Stimulated activated CD4-positive, alpha-beta T cell treated with anti-CD3 and anti-CD28 coated beads, Interleukin-2, amount 100 ng/mL, for 48 hours (primary cell): ENCODE results near the gene SLC29A3.

ENCODE experiments used
- DNase-seq, 2 donors: peaks; one replicate each; pipeline ENCODE4 v3.0.0-alpha.2; 2020

SLC29A3 gene

GRCh38 chr10:71324743-71325142 lies 5.7 kb downstream of the SLC29A3 start:
- DNase-seq: no peak

DNA sequence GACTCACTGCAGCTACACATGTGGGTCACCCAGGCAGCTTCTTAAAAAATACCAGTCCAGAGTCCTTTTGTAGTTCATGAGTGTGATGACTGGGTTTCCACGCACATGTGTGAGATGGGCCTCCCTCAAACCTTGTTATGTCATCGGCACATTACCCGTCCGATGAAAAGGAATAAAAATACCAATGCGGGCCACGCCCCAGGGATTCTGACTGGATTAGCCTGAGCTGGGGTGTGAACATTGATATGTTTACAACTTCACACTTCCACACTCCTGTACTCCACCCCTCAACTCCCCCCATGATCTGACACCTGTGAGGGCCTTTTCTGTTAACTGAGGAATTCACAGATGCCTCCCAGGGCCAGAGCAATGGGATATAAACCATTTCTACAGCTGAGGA lies 6.2 kb downstream of the SLC29A3 start:
- DNase-seq: no peak

DNA sequence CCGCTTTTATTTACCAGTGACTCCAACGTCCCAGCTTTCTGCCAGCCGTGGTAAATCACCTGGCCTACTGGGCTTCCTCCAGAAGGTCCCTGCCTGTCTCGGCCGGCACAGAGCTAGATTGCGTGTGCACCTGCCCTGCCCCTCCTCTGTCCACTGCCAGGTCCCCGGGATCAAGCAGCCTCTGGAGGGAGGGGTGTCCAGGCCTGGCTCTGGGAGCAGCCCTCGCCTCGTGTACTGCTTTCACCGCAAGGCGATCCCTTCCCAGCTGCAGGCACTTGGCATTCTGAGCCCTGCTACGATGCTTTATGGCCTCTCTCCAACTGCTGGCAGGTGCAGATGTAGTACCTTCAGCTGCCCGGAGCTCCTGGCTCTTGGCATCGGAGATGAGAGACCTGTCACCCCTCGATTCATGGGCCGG lies 7.4 kb downstream of the SLC29A3 start:
- DNase-seq: no peak

- DNase-seq: no peak
These were observed 11.8 kb downstream of the SLC29A3 start for GRCh38 chr10:71330789-71331404.

DNA sequence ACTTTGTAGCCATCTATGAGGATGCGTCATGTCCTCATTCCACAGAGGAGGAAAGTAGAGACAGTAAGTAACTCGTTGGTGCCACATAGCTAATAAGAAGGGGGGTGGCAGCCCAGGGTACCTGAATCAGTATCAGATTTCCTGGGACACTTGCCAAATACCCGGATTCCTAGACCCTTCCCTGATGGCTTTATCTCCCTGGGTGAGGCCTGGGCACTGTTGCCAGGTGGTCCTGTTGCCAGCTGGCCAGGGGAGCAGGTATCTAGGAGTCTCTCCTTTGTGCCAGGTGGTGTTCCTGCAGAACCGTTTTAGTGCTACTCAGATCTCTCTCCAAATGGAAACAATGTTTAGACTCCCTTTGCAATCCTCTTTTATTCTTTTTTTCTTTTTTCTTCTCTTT lies 12.7 kb downstream of the SLC29A3 start:
- no peak for DNase-seq

DNA sequence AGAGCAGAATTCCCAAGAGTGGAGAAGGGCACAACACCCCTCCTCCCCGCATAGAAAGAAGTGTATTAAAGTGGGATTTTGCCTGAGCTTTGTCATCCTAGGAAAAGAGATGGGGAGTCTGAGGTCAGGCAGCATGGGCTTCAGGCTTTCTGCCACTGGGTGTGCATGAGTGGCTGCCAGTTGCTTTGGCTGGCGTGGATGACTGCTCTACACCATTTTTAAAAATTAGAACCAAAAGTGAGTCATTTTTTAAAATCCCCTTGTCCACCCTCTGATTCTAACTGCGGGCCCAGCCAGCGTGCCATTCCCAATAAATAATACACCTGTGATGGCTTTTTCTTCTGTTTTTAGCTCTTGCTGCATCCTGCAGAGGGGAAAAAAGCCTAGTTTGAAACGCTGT lies 13.4 kb downstream of the SLC29A3 start:
- no peak for DNase-seq

GRCh38 chr10:71333129-71333887 lies 14.2 kb downstream of the SLC29A3 start:
- DNase-seq: no peak

DNA sequence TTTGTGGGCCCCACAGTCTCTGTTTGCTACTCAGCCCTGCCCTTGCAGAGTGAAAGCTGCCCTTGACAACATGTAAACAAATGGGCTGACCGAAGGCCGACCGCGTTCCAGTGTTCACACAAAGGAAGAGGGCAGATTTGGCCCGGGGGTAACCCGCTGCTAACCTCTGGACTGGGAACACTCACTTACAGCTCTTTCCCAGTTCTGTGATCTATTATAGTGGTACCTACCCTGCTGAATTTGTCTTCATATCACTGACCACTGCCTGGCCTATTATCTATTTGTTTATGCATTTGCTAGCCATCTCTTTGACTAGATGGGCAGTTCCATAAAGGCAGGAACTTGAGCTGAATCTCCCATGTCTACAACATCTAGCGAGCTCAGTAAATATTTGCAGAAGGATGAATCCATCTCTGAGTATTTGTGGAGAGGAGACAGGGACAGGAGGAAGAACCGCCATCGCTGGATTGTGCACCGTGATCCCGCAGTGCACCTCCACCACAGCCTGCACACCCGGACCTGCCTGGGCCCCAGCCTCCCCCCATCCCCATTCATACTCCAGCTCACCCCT lies 15.2 kb downstream of the SLC29A3 start:
- no peak for DNase-seq

GRCh38 chr10:71335173-71335708 lies 16.2 kb downstream of the SLC29A3 start:
- no peak for DNase-seq

DNA sequence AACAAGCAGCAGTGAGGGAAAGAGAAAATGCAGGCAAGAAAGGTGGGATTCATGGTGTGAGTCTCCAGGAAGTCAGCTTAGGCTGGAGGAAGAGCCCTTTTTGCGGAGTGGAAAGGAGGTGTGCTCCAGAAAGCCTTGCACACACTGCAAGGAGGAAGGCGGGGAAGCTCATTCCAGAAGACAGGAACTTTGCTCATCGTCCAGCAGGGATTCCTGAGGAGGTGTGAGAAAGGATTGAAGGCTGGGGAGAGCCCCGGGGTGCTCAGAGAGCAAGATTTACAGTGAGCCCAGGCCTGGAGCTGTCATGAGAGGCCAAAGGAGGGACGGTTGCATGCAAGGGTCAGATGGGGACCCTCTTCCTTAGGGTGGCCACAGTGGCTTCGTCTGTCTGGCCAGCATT lies 17.6 kb downstream of the SLC29A3 start:
- DNase-seq: no peak

DNA sequence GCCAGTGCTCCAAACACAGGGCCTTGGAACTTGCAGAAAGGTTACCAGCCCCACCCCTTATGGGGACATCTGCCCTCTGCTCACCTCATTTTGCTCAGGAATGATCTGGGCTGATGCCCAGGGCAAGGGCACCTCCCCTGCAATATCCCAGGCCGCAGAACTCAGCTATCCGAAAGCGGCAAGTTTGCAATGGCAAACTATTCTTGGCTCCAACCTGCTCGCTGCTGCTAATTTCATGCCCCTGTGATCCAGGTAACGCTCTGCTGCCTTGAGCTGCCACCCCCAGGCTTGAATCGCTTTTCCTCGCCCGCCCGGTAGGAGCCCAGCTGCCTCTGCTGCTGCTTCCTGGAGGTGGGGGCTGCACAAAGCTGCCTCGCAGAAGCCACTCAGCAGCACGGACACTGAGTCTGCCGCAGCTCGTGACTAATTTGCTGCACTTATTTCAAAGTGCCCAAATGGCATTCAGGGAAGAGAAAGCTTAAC lies 18.2 kb downstream of the SLC29A3 start:
- DNase-seq: no peak

DNA sequence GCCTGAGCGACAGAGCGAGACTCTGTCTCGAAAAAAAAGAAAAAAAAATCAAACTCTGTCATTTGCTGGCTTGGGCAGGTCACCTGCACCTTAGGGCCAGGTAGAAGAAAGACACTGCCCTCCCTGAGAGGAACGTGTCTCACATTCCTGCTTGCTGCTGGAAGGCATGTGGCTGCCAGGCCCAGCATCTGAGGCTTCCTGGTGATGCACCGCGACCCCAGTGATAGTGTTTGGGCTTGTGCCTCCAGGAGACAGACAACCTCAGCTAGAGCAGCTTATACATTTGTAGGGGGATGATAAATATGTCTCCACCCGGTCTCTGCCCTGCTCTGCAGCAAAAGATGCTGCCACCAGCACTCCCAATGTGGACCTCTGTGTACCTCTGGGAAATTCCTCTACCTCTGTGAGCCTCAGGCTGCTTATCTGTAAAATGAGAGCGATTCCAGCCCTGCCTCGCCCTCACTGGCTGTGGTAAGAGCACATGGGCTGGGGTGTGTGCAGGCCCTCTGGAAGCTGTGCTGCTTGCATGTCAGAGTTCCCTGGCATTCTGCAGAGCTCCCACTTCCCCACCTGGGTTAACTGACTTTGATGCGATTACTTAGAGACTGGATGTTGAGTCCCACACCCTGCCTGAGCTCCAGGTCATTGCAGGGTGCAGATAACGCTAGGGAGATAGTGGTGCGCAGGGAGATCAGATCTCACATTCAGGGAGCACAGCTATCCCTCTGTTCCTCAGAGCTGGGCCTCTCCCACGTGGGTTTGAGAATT lies 19.9 kb downstream of the SLC29A3 start:
- no peak for DNase-seq

DNA sequence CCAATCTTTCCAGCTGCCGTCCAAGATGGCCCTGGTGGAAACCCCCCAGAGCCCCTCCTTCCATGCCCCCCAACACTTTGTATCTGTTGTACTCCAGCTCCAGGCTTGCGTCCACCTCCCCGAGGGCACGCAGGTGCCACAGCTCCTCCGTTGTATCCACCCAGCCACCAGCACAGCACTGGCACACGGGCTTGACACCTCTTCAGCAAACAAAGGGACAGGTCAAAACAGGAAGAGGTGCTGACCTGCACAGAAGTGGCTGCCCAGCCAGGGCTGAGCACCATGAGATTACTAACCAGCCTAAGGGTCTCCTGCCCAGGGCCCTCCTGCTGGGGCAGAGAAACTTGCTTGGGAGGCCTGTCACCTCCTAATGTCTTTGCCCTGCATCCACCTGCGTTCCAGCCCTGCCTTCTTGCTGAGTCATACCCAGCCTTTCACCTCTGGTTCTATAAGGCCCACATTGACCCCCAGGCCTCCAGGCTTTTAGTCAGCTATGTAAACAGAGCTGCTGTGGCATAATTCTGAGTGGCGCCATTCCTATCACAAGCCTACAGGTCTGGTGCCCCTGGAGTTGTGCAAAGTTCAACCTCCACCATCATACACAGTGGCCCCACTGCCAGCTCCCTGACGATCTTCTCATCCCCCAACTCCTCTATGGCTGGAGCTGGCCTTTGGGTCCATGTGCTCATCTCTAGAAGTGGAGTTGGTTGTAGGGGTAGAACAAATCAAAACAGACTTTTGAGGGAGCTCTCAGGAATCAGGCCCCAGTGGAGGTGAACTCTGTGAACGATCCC lies 20.9 kb downstream of the SLC29A3 start:
- no peak for DNase-seq

DNA sequence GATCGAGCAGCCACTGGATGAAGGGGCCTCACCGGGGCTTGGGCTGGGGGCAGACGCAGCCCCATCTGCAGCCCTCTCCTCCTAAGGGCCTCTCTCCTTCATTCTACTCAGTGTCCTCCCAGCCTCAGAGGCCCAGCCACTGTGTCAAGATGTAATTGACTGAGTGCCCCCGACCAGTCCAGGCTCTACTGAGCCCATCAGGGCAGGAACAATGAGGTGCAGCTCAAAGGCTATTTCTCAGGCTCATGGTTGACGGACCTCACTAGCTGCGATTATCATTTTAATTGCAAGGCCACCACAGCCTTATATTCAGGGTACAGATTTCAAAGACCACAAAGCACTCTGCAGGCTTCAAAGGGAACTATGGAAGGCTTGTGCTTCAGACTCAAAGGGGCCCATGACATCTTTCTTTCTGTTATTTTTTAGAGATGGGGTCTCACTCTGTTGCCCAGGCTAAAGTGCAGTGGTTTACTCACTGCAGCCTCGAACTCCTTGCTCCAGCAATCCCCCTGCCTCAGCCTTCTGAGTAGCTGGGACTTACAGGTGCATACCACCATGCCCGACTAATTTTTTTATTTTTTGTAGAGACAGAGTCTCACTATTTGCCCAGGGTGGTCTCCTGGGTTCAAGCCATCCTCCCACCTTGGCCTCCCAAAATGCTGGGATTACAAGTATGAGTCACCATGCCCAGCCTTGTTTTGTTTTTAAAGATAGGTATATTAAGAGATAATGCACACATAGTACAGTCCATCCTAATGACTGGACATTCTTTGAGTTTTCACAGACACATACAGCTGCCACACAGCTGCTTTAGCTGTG lies 23.7 kb downstream of the SLC29A3 start:
- no peak for DNase-seq

- DNase-seq: no peak
These were observed 24.3 kb downstream of the SLC29A3 start for GRCh38 chr10:71343392-71343773.

GRCh38 chr10:71344154-71344925 lies 25.3 kb downstream of the SLC29A3 start:
- no peak for DNase-seq

- DNase-seq: no peak
These were observed 26.0 kb downstream of the SLC29A3 start for GRCh38 chr10:71344993-71345480.

DNA sequence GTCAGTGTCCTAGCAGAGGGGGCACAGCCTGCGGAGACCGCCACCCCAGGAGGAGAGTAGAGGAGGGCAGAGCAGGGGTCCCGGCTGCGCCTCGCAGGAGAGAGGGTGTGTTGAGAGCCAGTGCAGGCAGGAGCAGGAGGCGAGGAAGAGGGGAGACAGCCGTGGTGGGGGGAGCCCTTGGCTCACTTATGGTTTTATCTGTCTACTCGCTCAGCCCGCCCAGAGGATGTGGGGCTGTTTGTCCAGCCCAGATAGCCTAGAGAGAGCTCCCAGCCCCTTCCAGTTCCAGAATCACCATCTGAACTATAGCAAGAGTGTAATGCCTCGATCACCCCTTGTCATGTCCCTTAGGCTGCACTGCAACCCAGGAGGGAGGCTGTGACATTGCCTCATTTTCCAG lies 26.6 kb downstream of the SLC29A3 start:
- DNase-seq: no peak

- DNase-seq: no peak
These were observed 27.7 kb downstream of the SLC29A3 start for GRCh38 chr10:71346731-71347130.
